Activated CD4-positive, alpha-beta T cell treated with anti-CD3 and anti-CD28 coated beads, Interleukin-2, amount 10 ng/mL, durations not matched to agents 7 days and 5 days (primary cell): Measurements from ENCODE around the gene CES3. TPM values are rescaled to one million over a fixed set of nuclear protein-coding genes. Genes with fewer than 3 reads are reported as not detected.
A peak's percentile ranks its signal among the peaks of the same experiment; 100 is the strongest.
"Not testable (repeated sequence)": the region's sequence is repeated elsewhere in the genome, so short reads cannot be mapped to it uniquely, and the experiment has no call there.

Experiments
- CTCF ChIA-PET: fragments of 350-600 bp; sonication (Branson Sonifier 250); formaldehyde crosslinking; loops from one replicate; lab custom pipeline; 2021; ENCODE audit warnings: antibody characterized with exemption; lab: Charles Lee
- POLR2A ChIA-PET: fragments of 350-600 bp; sonication (Branson Sonifier 250); formaldehyde crosslinking; loops from one replicate; lab custom pipeline; 2021; ENCODE audit warnings: antibody characterized with exemption; lab: Charles Lee
- DNase-seq: peaks from one replicate; pipeline ENCODE4 v3.0.0-alpha.2; 2020
- H3K27ac Mint-ChIP-seq: one replicate; pipeline ENCODE4 v1.8.0; 2021; ENCODE audit warnings: mild to moderate bottlenecking, moderate library complexity, mixed read lengths
- H3K27me3 Mint-ChIP-seq: one replicate; pipeline ENCODE4 v1.8.0; 2021; ENCODE audit warnings: mixed read lengths
- H3K36me3 Mint-ChIP-seq: one replicate; pipeline ENCODE4 v1.8.0; 2021; ENCODE audit warnings: low read depth, mixed read lengths
- H3K4me1 Mint-ChIP-seq: one replicate; pipeline ENCODE4 v1.8.0; 2021; ENCODE audit warnings: mixed read lengths
- H3K4me3 Mint-ChIP-seq: one replicate; pipeline ENCODE4 v1.8.0; 2021; ENCODE audit warnings: mild to moderate bottlenecking, moderate library complexity, mixed read lengths
- H3K9me3 Mint-ChIP-seq: one replicate; pipeline ENCODE4 v1.8.0; 2021; ENCODE audit warnings: mixed read lengths
- total RNA-seq, 2 experiments: library from RNA; stranded (reverse); gene quantifications; one replicate each; pipeline ENCODE4 v1.2.3, GENCODE V29; 2021

The CES3 gene
- total RNA-seq, 2 experiments from 2014 or later: 5.9 to 6.4 TPM

DNA sequence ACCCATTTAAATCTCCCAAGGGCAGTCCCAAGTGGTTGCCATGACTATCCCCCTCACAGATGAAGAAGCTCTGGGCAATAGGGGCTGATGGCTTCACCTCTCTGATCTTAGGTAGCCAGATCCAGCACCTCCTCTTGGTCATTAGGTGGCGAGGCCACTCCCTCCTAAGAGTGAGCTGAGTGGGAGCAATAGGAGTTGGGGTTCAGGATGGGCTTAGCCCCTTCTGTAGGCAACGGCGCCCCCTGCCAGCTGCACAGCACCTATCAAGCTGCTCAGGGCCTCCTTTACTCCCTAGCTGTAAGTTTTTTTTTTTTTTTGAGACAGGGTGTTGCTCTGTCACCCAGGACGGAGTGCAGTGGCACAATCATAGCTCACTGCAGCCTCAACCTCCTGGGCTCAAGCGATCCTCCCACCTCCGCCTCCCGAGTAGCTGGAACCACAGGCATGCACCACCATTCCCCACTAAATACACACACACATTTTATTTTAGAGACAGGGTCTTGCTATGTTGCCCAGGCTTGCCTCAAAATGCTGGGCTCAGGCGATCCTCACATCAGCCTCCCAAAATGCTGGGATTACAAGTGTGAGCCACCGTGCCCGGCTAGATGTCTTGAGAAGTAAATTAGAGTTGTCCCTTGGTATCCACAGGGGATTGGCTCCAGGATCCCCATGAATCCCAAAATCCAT is 32.2 kb upstream of the CES3 start:
- no peak overlapping the region for H3K4me3 Mint-ChIP-seq
- H3K27ac Mint-ChIP-seq: no peak overlapping the region
- POLR2A ChIA-PET: no interaction called here
- H3K27me3 Mint-ChIP-seq: peaks cover 20% of the 10 kb centered on the region
- no peaks in the 10 kb centered on the region for H3K9me3 Mint-ChIP-seq
- H3K36me3 Mint-ChIP-seq: peaks cover 20% of the 10 kb centered on the region
- DNase-seq: peak; percentile 45
- CTCF ChIA-PET: interaction anchor here (0.5 to 2.5 kb wide), 19 partner anchors 10 to 332 kb away, joined by 3 to 12 read pairs (median 4); partner anchors contain the start of genes CDH16, NAE1 and PDP2
- H3K4me1 Mint-ChIP-seq: peaks cover 43% of the 10 kb centered on the region

DNA sequence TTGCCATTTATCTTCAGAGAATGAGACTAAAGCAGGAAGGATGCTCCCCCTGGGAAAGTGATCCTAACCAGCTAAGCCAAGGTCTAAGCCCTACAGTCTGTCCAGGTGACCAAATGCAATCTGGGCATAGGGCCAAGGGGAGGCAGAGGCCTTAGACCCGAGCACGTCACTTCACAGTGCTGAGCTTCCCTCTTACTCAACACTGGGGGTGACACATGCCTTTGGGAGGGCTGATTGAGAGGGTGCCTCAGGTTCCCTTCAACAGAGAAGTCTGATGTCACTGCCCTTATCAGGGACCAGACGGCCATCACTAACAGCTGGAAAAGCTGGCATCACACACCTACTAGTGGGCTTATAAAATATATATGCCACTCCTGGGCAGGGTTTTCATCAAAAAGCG is 30.9 kb upstream of the CES3 start:
- H3K27me3 Mint-ChIP-seq: peaks cover 11% of the 10 kb centered on the region
- ChIA-PET POLR2A (no interaction called here), CTCF (interaction anchor here (2.4 to 2.8 kb wide), 2 partner anchors 35 to 38 kb away, joined by 7 to 9 read pairs; no protein-coding TSS in a partner anchor)
- H3K4me1 Mint-ChIP-seq: peaks cover 48% of the 10 kb centered on the region
- H3K27ac Mint-ChIP-seq: no peak overlapping the region
- no peak overlapping the region for H3K4me3 Mint-ChIP-seq
- no peaks in the 10 kb centered on the region for H3K9me3 Mint-ChIP-seq
- peaks cover 23% of the 10 kb centered on the region for H3K36me3 Mint-ChIP-seq
- no peak for DNase-seq

DNA sequence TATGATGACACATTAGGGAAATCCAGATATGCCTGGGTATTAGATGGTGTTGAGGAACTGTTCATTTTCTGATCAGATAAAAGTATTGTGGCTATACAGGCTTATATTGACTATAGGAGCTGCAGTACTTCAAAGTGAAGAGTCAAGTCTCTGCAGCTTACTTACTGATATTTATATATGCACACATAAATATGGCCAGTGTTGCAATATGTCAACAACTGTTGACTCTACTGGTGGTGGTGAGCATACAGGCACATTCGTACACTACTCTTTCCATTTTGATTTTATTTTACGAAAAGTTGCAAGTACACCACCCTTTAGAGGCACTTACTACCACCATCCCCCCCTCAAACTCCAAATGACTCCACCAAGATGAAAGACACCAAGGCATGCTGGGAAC is 29.4 kb upstream of the CES3 start:
- Mint-ChIP-seq H3K27ac (peak overlapping the region; percentile 54), H3K27me3 (no peaks in the 10 kb centered on the region), H3K4me3 (no peak overlapping the region), H3K36me3 (peaks cover 23% of the 10 kb centered on the region), H3K9me3 (no peaks in the 10 kb centered on the region), H3K4me1 (peaks cover 54% of the 10 kb centered on the region)
- CTCF ChIA-PET: interaction anchor here (1.4 to 2.8 kb wide), 3 partner anchors 20 to 39 kb away, joined by 3 to 9 read pairs (median 7); no protein-coding TSS in a partner anchor
- DNase-seq: no peak
- POLR2A ChIA-PET: no interaction called here

GRCh38 chr16:66932076-66932475 is 29.0 kb upstream of the CES3 start:
- Mint-ChIP-seq H3K27me3 (no peaks in the 10 kb centered on the region), H3K27ac (no peak overlapping the region)

DNA sequence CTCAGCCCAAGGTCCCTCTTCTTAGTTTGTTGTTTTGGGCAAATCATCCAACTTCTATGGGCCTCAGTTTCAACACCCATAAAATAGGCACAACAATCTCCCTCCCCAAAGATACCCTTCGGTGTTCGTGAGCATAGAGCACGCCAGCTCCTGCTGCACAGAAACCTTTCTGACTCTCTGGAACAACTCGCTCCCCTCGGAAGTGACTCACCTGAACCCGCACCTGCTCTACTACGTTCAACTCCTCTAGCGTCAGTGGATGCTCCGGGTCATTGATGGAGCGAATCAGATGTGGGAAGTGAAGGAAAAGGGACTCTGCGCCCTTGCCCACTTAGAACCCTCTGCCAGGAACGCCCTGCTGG is 27.3 kb upstream of the CES3 start:
- POLR2A ChIA-PET: interaction anchor here (1.2 kb wide), 1 partner anchor 53 kb away, joined by 3 read pairs; the partner anchor contains the start of gene PDP2
- Mint-ChIP-seq H3K4me3 (peak overlapping the region; percentile 99), H3K27me3 (no peaks in the 10 kb centered on the region), H3K27ac (peak overlapping the region; percentile 97), H3K36me3 (peaks cover 23% of the 10 kb centered on the region), H3K4me1 (peaks cover 54% of the 10 kb centered on the region), H3K9me3 (no peaks in the 10 kb centered on the region)
- CTCF ChIA-PET: interaction anchor here (1.0 to 1.2 kb wide), 3 partner anchors 8 to 84 kb away, joined by 3 to 5 read pairs (median 3); partner anchors contain the start of gene RRAD
- peak; percentile 50 for DNase-seq

More at GRCh38 chr16:66932076-66932475, 29.0 kb upstream of the CES3 start:
- H3K36me3 Mint-ChIP-seq: peaks cover 23% of the 10 kb centered on the region
- ChIA-PET POLR2A (no interaction called here), CTCF (interaction anchor here (1.4 to 2.8 kb wide), 3 partner anchors 21 to 40 kb away, joined by 3 to 9 read pairs (median 7); no protein-coding TSS in a partner anchor)
- H3K4me1 Mint-ChIP-seq: peaks cover 58% of the 10 kb centered on the region
- no peaks in the 10 kb centered on the region for H3K9me3 Mint-ChIP-seq
- no peak for DNase-seq
- H3K4me3 Mint-ChIP-seq: peak overlapping the region; percentile 99

GRCh38 chr16:66934138-66934838 is 26.8 kb upstream of the CES3 start, which contains the start of gene CIAO2B:
CIAO2B (minus strand) TSS chr16:66934402; CDS start chr16:66934364, 38 bp downstream.
- H3K9me3 Mint-ChIP-seq: no peaks in the 10 kb centered on the region
- H3K27me3 Mint-ChIP-seq: no peaks in the 10 kb centered on the region
- CTCF ChIA-PET: interaction anchor here (1.2 kb wide), 2 partner anchors 9 to 84 kb away, joined by 3 read pairs; partner anchors contain the start of gene RRAD
- peak within 1 kb of the TSS; percentile 97 for H3K27ac Mint-ChIP-seq
- peaks cover 54% of the 10 kb centered on the region for H3K4me1 Mint-ChIP-seq
- DNase-seq: peak; percentile 89
- H3K4me3 Mint-ChIP-seq: peak within 1 kb of the TSS; percentile 99
- POLR2A ChIA-PET: no interaction called here
- H3K36me3 Mint-ChIP-seq: peaks cover 23% of the 10 kb centered on the region

GRCh38 chr16:66934839-66935313 is 26.2 kb upstream of the CES3 start:
- H3K9me3 Mint-ChIP-seq, POLR2A ChIA-PET, H3K27me3 Mint-ChIP-seq, CTCF ChIA-PET, DNase-seq: not testable (repeated sequence)
- peaks cover 54% of the 10 kb centered on the region for H3K4me1 Mint-ChIP-seq
- peaks cover 25% of the 10 kb centered on the region for H3K36me3 Mint-ChIP-seq
- H3K4me3 Mint-ChIP-seq: peak overlapping the region; percentile 99
- peak overlapping the region; percentile 97 for H3K27ac Mint-ChIP-seq

GRCh38 chr16:66935314-66936011 is 25.6 kb upstream of the CES3 start, which contains the start of gene CES2:
CES2 (plus strand) TSS chr16:66935516; CDS start chr16:66935636, 120 bp downstream.
- Mint-ChIP-seq H3K27ac (peak within 1 kb of the TSS; percentile 97), H3K4me1 (peaks cover 54% of the 10 kb centered on the region), H3K9me3 (no peaks in the 10 kb centered on the region), H3K27me3 (no peaks in the 10 kb centered on the region), H3K36me3 (peaks cover 26% of the 10 kb centered on the region), H3K4me3 (peak within 1 kb of the TSS; percentile 99)
- ChIA-PET POLR2A (no interaction called here), CTCF (no interaction called here)
- DNase-seq: no peak

DNA sequence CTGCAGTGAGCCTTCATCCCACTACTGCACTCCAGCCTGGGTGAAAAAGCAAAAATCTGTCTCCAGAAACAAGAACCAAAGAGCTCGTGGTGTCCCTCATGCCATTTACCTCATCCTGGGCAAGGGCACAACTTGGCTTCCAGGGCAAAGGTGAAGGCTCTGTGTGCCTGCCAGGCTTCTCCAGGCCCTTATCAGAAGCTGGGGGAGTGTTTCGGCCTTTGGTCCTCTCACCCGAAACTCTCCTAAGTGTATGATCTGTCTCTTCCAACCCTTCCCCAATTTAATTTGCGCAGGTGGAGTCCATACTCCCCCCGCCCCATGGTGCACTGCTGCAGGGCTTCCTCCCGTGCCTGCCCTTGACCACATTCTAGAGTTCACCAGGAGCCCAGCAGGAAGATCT is 24.6 kb upstream of the CES3 start:
- Mint-ChIP-seq H3K27ac (peak overlapping the region; percentile 64), H3K9me3 (no peaks in the 10 kb centered on the region), H3K27me3 (no peaks in the 10 kb centered on the region), H3K4me3 (peak overlapping the region; percentile 99), H3K4me1 (peaks cover 54% of the 10 kb centered on the region), H3K36me3 (peaks cover 24% of the 10 kb centered on the region)
- ChIA-PET CTCF (interaction anchor here (0.8 kb wide), 1 partner anchor 198 kb away, joined by 3 read pairs; no protein-coding TSS in a partner anchor), POLR2A (no interaction called here)
- DNase-seq: no peak

- POLR2A ChIA-PET: interaction anchor here (0.7 kb wide), 1 partner anchor 1063 kb away, joined by 5 read pairs; no protein-coding TSS in a partner anchor
- Mint-ChIP-seq H3K27ac (peak overlapping the region; percentile 64), H3K36me3 (peaks cover 20% of the 10 kb centered on the region), H3K4me1 (peaks cover 50% of the 10 kb centered on the region), H3K4me3 (peak overlapping the region; percentile 99), H3K9me3 (no peaks in the 10 kb centered on the region), H3K27me3 (no peaks in the 10 kb centered on the region)
- CTCF ChIA-PET: interaction anchor here (0.8 kb wide), 1 partner anchor 199 kb away, joined by 3 read pairs; no protein-coding TSS in a partner anchor
- no peak for DNase-seq
Measured at GRCh38 chr16:66936889-66937554, 24.0 kb upstream of the CES3 start.

GRCh38 chr16:66937725-66938337 is 23.2 kb upstream of the CES3 start:
- ChIA-PET POLR2A (no interaction called here), CTCF (no interaction called here)
- no peak overlapping the region for H3K4me3 Mint-ChIP-seq
- H3K4me1 Mint-ChIP-seq: peaks cover 42% of the 10 kb centered on the region
- H3K9me3 Mint-ChIP-seq: no peaks in the 10 kb centered on the region
- peaks cover 15% of the 10 kb centered on the region for H3K36me3 Mint-ChIP-seq
- no peak overlapping the region for H3K27ac Mint-ChIP-seq
- DNase-seq: no peak
- H3K27me3 Mint-ChIP-seq: no peaks in the 10 kb centered on the region
